ENCODE results near the gene DCLK1. TPM values are rescaled to one million over a fixed set of nuclear protein-coding genes. Genes with fewer than 3 reads are reported as not detected.

The DCLK1 gene
- total RNA-seq, 4 donors from 2014 or later, result 10.0 to 41.1 (median 19.5) TPM

GRCh38 chr13:35822666-35823065, 308.5 kb downstream of the DCLK1 start:
- WGBS, 2 donors, result 81 to 89% methylated on average over 7 of the region's 7 CpGs
- DNase-seq (ENCODE audit: low spot score in 2 of 2), result no peak
- TF ChIP-seq, protein P1, sequence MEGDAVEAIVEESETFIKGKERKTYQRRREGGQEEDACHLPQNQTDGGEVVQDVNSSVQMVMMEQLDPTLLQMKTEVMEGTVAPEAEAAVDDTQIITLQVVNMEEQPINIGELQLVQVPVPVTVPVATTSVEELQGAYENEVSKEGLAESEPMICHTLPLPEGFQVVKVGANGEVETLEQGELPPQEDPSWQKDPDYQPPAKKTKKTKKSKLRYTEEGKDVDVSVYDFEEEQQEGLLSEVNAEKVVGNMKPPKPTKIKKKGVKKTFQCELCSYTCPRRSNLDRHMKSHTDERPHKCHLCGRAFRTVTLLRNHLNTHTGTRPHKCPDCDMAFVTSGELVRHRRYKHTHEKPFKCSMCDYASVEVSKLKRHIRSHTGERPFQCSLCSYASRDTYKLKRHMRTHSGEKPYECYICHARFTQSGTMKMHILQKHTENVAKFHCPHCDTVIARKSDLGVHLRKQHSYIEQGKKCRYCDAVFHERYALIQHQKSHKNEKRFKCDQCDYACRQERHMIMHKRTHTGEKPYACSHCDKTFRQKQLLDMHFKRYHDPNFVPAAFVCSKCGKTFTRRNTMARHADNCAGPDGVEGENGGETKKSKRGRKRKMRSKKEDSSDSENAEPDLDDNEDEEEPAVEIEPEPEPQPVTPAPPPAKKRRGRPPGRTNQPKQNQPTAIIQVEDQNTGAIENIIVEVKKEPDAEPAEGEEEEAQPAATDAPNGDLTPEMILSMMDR (IDR thresholded peaks at IDR 0.05), result no peak
- no peak for TF ChIP-seq POLR2A (IDR thresholded peaks at IDR 0.05)
- intact Hi-C loops (cut with DNase I; ENCODE audit: low total_unique reads), result no loop called here
- H3K4me3 ChIP-seq (ENCODE audit: low read depth, poor library complexity, severe bottlenecking), result no peak overlapping the region

- DNase-seq (ENCODE audit: low spot score in 2 of 2), result no peak
- no peak overlapping the region for H3K4me3 ChIP-seq (ENCODE audit: low read depth, poor library complexity, severe bottlenecking)
- intact Hi-C loops (cut with DNase I; ENCODE audit: low total_unique reads), result no loop called here
- no peak for TF ChIP-seq POLR2A (IDR thresholded peaks at IDR 0.05)
- TF ChIP-seq, protein P1 (IDR thresholded peaks at IDR 0.05), result no peak
- 77 to 78% methylated on average over 3 of the region's 3 CpGs for WGBS, 2 donors
Measured at GRCh38 chr13:35818633-35819067, 312.5 kb downstream of the DCLK1 start.

DNA sequence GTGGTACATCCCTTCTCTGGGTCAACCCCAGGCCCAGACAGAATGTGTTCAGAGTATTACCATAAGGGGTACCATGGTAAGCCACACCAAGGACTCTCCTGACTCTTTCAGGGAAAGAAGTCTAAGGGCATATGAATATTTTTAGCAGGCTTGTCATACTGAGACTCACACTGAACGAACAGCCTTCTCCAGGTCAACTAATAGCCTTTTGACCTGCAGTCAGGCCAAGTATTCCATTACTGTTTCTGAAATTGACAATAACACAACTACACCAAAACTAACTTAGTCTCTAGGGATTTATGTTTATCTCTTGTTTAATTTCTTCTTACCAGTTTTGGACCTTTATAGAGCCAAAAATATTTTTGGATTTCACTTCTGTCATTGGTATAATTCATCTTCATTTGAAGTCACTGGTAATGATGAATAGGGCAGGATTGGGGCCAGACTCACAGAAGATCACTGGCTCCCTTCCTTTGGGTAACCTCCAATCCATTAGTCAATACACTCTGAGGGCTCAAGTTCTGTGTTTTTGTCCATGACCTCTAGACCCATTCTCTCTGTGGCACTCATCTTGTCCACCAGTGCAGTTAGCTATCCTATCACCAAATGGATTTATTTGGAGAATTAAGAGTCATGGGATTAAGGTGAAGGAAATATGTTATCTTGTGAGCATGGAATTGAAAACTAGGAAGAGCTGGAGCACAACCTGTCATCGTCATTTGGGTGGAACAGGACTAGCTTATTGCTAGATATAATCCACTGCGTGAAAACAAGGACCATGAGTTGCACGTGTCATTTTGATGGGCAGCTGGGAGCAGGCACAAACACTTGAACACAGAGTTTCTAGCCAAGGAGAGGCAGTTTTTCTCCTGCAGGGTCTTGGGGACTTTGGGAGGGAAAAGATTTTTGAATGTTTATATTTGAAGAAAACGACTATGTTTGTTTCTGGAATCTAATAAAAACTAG, 313.3 kb downstream of the DCLK1 start:
- TF ChIP-seq, protein P1 (IDR thresholded peaks at IDR 0.05), result no peak
- TF ChIP-seq POLR2A (IDR thresholded peaks at IDR 0.05), result no peak
- DNase-seq (ENCODE audit: low spot score in 2 of 2), result no peak
- H3K4me3 ChIP-seq (ENCODE audit: low read depth, poor library complexity, severe bottlenecking), result no peak overlapping the region
- 52 to 59% methylated on average over 5 of the region's 5 CpGs for whole genome bisulfite sequencing, 2 donors
- intact Hi-C loops (cut with DNase I; ENCODE audit: low total_unique reads), result no loop called here

- no peak overlapping the region for H3K4me3 ChIP-seq (ENCODE audit: low read depth, poor library complexity, severe bottlenecking)
- 77 to 78% methylated on average over 1 of the region's 1 CpG for WGBS, 2 donors
- no peak for DNase-seq (ENCODE audit: low spot score in 2 of 2)
- intact Hi-C loops (cut with DNase I; ENCODE audit: low total_unique reads), result no loop called here
- TF ChIP-seq POLR2A (IDR thresholded peaks at IDR 0.05), result no peak
Measured at GRCh38 chr13:35814605-35815011, 316.6 kb downstream of the DCLK1 start.

DNA sequence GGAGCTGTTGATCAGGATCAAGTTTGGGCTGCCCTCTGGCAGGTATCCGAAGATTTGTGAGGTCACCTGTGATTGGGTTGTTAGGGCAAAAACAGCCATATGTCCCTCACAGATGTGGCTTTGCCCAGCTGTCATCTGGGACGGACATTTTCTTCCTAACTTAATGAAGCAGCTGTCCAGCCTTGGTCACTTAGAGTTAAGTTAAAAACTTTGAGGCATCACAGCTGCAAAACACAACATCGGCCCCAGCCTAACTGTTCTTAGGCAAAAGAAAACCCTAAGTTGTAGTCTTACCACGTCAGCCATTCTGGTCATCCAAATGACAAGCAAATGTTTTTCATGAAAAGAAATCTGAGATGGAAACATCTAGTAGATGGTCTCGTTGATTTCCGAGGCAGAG, 318.4 kb downstream of the DCLK1 start:
- H3K4me3 ChIP-seq (ENCODE audit: low read depth, poor library complexity, severe bottlenecking), result no peak overlapping the region
- 63% methylated on average over 6 of the region's 6 CpGs for WGBS, 2 donors
- TF ChIP-seq, protein P1 (IDR thresholded peaks at IDR 0.05), result no peak
- no peak for TF ChIP-seq POLR2A (IDR thresholded peaks at IDR 0.05)
- DNase-seq (ENCODE audit: low spot score in 2 of 2), result no peak
- intact Hi-C loops (cut with DNase I; ENCODE audit: low total_unique reads), result no loop called here

DNA sequence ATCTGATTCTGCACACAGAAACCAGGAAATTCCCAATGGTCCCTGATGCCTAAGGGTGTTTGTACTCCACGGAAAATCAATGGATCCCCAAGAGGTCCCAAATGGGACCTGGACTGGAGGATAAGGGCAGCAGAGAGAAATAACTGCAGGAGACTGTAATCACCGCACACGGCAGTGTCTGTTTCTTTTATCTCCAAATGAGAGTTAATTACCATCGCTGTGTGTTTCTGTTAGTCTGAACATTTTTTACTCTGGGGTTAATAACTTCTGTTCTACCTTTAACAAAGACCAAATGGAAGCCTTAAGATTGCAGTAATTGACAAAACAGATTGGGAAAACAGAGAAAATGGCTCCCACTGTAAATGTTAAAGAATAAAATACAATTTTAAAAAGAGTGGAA, 320.9 kb downstream of the DCLK1 start:
- H3K4me3 ChIP-seq (ENCODE audit: low read depth, poor library complexity, severe bottlenecking), result no peak overlapping the region
- no peak for DNase-seq (ENCODE audit: low spot score in 2 of 2)
- TF ChIP-seq POLR2A (IDR thresholded peaks at IDR 0.05), result no peak
- TF ChIP-seq, protein P1 (IDR thresholded peaks at IDR 0.05), result no peak
- WGBS, 2 donors, result 86 to 89% methylated on average over 4 of the region's 4 CpGs
- intact Hi-C loops (cut with DNase I; ENCODE audit: low total_unique reads), result no loop called here

Data from lower leg skin (tissue), 4 donors.